Chondrocyte (in vitro differentiated cells): ENCODE results near the gene TMC2. TPM values are rescaled to one million over a fixed set of nuclear protein-coding genes. Genes with fewer than 3 reads are reported as not detected.

Source experiments
- DNase-seq: peaks from one replicate; pipeline ENCODE4 v3.0.0; 2021; ENCODE audit warnings: mixed read lengths, low spot score
- H3K27ac Mint-ChIP-seq: one replicate; pipeline ENCODE4 v1.8.0; 2021; ENCODE audit warnings: mild to moderate bottlenecking, moderate library complexity, mixed read lengths; ENCODE audit not compliant: unreplicated experiment
- H3K27me3 Mint-ChIP-seq: 2 replicates; pipeline ENCODE4 v1.8.0; 2021; ENCODE audit warnings: low read depth, mixed read lengths
- H3K36me3 Mint-ChIP-seq: 2 replicates; pipeline ENCODE4 v1.8.0; 2021; ENCODE audit warnings: low read depth, mixed read lengths
- H3K4me1 Mint-ChIP-seq: 2 replicates; pipeline ENCODE4 v1.8.0; 2021; ENCODE audit warnings: low read depth, mild to moderate bottlenecking, mixed read lengths
- H3K4me3 Mint-ChIP-seq: one replicate; pipeline ENCODE4 v1.8.0; 2021; ENCODE audit warnings: mild to moderate bottlenecking, moderate library complexity, mixed read lengths; ENCODE audit not compliant: unreplicated experiment
- H3K9me3 Mint-ChIP-seq: 2 replicates; pipeline ENCODE4 v1.8.0; 2021; ENCODE audit warnings: low read depth, mixed read lengths
- CTCF ChIP-seq: fragments of 200-600 bp; sonication (generic); IDR thresholded peaks from 2 replicates; pipeline ENCODE4 v1.5.0; 2021; ENCODE audit warnings: antibody characterized with exemption, mild to moderate bottlenecking, moderate library complexity
- total RNA-seq: library from RNA; stranded (reverse); gene quantifications from 3 replicates; pipeline ENCODE4 v1.2.1, GENCODE V29; 2021

TMC2 gene
- total RNA-seq, 1 donor from 2014 or later, result not detected

- Mint-ChIP-seq H3K27ac (no peak overlapping the region), H3K4me3 (no peak overlapping the region), H3K27me3 (no peaks in the 10 kb centered on the region), H3K9me3 (peaks cover 22% of the 10 kb centered on the region), H3K36me3 (peaks cover 2% of the 10 kb centered on the region), H3K4me1 (peaks cover 20% of the 10 kb centered on the region)
- no peak for DNase-seq
- no peak for TF ChIP-seq CTCF
These were observed 66.4 kb downstream of the TMC2 start for GRCh38 chr20:2602746-2603145.

- no peak for TF ChIP-seq CTCF
- Mint-ChIP-seq H3K27ac (no peak overlapping the region), H3K9me3 (peaks cover 22% of the 10 kb centered on the region), H3K36me3 (peaks cover 2% of the 10 kb centered on the region), H3K4me1 (peaks cover 20% of the 10 kb centered on the region), H3K27me3 (no peaks in the 10 kb centered on the region), H3K4me3 (no peak overlapping the region)
- DNase-seq, result no peak
These were observed 67.6 kb downstream of the TMC2 start for GRCh38 chr20:2603816-2604505.

GRCh38 chr20:2604506-2604835, 68.1 kb downstream of the TMC2 start:
- no peak for DNase-seq
- peaks cover 3% of the 10 kb centered on the region for H3K27me3 Mint-ChIP-seq
- H3K27ac Mint-ChIP-seq, result no peak overlapping the region
- peaks cover 20% of the 10 kb centered on the region for H3K4me1 Mint-ChIP-seq
- no peak overlapping the region for H3K4me3 Mint-ChIP-seq
- peaks cover 25% of the 10 kb centered on the region for H3K9me3 Mint-ChIP-seq
- peaks cover 2% of the 10 kb centered on the region for H3K36me3 Mint-ChIP-seq
- TF ChIP-seq CTCF, result no peak

DNA sequence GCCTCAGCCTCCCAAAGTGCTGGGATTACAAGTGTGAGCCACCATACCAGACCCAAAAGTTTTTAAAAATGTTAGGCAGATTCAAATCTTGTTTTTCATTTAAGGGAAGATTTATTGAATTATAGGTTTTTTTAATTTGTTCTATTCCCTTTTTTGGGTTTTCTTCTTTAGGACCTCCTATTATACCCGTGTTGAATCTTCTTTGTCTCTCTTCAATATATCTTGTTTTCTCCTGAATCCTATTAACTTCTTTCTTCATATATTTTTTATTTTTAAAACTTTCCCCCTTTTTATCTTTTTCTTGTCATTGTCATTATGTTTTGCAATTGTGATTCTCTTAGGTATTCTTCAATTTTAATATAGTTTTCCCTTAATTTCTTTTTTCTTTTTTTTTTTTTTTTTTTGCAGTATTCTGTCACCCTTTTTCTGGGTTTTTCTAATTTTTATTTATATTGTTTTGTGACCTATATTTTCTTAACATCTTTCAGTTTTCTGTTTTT, 70.2 kb downstream of the TMC2 start:
- H3K4me3 Mint-ChIP-seq, result no peak overlapping the region
- peaks cover 12% of the 10 kb centered on the region for H3K4me1 Mint-ChIP-seq
- H3K27ac Mint-ChIP-seq, result no peak overlapping the region
- no peak for TF ChIP-seq CTCF
- DNase-seq, result no peak
- peaks cover 13% of the 10 kb centered on the region for H3K27me3 Mint-ChIP-seq
- H3K36me3 Mint-ChIP-seq, result peaks cover 2% of the 10 kb centered on the region
- H3K9me3 Mint-ChIP-seq, result peaks cover 26% of the 10 kb centered on the region

DNA sequence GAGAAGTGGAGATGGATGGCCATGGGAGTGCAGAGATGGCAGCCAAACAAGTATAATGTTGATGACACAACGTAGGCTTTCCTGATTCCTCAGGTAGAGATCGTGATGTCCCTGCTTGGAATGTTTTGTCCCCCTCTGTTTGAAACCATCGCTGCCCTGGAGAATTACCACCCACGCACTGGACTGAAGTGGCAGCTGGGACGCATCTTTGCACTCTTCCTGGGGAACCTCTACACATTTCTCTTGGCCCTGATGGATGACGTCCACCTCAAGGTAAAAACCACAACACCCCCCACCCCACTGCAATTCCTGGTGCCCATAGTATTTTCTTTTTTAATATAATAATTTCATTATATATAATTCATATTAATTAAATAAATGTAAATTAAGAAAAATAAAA, 74.0 kb downstream of the TMC2 start:
- Mint-ChIP-seq H3K36me3 (peaks cover 2% of the 10 kb centered on the region), H3K9me3 (peaks cover 21% of the 10 kb centered on the region), H3K4me3 (no peak overlapping the region), H3K27me3 (peaks cover 19% of the 10 kb centered on the region), H3K4me1 (no peaks in the 10 kb centered on the region), H3K27ac (no peak overlapping the region)
- DNase-seq, result no peak
- no peak for TF ChIP-seq CTCF
